NCI-H526 treated with DMSO at 0.1 percent for 48 hours (cell line): ENCODE data around the gene CADM4.
"Not testable (repeated sequence)": the region's sequence is repeated elsewhere in the genome, so short reads cannot be mapped to it uniquely, and the experiment has no call there.

Experiments
- DNase-seq: peaks from one replicate; lab custom pipeline; 2025; lab: John Stamatoyannopoulos, UW

The CADM4 gene, protein sequence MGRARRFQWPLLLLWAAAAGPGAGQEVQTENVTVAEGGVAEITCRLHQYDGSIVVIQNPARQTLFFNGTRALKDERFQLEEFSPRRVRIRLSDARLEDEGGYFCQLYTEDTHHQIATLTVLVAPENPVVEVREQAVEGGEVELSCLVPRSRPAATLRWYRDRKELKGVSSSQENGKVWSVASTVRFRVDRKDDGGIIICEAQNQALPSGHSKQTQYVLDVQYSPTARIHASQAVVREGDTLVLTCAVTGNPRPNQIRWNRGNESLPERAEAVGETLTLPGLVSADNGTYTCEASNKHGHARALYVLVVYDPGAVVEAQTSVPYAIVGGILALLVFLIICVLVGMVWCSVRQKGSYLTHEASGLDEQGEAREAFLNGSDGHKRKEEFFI

DNA sequence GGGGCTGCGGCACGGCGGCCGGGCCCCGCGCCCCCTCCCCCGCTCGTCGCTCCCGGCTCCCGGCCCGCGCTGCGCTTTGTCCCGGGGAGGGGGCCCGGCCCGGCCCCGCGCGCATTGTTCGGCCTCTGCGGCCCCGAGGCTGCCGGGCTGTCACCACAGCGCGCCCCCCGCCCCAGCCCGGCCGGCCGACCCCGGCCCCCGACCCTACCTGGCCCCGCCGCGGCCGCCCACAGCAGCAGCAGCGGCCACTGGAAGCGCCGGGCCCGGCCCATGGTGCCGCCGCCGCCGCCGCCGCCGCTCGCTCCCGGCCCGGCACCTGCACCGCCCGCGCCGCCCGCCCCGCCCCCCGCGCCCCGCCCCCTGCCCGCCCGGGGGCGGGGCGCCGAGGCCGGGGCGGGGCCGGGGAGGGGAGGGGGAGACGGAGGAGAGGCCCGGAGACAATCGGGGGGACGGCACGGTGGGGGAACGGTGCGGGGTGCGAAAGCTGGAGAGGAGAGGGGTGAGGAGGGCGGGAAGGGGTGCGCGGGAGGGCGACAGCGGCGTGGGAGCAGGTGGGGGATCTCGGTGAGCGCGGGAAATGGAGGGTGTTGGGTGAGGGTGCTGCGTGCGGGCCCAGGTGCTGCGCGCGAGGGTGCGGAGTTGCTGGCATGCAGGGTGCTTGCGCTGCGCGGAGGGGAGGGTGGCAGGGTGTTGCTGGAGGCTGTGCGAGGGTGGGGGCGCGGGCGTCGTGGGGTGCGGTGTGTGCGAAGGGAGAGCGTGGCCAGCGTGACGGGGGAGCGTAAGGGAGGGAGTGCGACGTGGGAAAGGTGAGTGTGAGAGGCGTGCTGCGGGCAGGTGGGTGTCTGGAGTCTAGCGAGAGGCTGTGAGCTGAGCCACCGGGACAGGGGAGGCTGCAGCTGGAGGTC lies at the start of gene CADM4:
Gene CADM4, minus strand, starts transcription at position 332 of the 905 bp plus-strand sequence. Its CDS starts 60 bp downstream, at position 272.
- DNase-seq: peak; percentile 55

DNA sequence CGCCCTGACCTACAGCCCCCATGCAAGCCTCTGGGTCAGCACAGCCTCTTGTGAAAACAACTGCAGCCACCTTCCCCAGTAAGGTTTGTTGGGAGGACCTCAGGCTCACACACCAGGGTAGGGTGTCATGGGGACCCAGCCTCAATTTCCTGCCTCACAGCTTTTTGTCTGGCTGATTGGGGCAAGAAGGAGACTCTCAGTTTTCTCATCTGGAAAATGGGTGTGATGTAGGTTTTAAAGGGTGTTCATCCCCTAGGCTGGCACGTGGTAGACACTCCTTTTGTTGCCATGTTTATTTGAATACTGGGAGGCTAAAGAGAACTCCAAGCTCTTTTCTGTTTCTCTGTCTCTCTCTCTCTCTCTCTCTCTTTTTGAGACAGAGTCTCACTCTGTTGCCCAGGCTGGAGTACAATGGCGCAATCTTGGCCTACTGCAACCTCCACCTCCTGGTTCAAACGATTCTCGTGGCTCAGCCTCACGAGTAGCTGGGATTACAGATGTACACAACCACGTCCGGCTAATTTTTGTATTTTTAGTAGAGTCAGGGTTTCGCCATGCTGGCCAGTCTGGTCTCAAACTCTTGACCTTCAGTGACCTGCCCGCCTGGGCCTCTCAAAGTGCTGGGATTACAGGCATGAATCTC lies 48.5 kb upstream of the CADM4 start:
- DNase-seq: no peak

DNA sequence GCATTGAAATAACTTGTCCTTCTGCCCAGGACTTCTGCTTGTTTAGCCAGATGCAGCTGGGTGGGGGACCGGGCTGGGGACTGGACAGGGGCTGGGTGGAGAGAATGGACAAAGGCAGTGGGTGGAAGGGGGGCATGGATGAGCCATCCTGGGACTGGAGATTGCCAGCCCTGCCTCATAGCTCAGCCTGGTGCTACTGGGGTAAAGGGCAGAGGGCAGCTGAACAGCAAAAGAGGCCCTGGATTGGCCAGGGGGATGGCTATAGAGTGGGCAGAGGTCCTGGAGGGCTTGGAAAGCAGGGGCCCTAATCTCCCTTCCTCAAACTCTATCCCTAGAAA lies 48.0 kb upstream of the CADM4 start:
- DNase-seq: no peak

DNA sequence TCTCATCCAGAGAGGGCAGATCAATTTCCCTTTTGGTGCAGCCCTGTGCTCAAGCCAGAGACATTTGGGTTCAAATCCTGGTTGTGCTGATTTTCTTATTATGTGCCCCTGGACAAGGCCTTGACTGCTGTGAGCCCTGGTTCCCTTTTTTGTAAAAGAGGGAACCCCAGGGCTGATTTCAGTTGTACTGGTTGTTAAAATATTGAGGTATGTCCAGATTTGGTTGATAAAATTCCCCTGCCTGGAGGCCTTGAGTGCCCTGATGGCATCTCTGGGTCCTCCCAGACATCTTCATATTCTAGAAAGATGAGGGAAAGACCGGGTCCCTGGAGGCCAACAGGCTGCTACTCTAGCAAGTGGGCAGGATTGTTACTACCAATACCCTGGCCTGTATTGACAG lies 44.7 kb upstream of the CADM4 start:
- DNase-seq: no peak

DNA sequence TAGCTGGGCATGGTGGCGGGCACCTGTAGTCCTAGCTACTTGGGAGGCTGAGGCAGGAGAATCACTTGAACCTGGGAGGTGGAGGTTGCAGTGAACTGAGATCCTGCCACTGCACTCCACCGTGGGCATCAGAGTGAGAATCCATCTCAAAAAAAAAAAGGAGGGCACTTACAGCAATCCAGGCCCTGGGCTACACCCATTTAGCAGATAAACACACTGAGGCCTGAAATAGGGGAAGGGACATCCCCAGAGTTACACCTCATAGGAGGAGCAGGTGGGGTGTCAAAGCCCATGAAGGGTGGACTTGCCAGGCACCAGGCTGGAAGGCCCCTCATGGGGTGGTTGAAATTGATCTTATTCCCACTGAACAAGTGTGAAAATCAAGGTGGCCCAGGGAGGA lies 44.3 kb upstream of the CADM4 start:
- no peak for DNase-seq

DNA sequence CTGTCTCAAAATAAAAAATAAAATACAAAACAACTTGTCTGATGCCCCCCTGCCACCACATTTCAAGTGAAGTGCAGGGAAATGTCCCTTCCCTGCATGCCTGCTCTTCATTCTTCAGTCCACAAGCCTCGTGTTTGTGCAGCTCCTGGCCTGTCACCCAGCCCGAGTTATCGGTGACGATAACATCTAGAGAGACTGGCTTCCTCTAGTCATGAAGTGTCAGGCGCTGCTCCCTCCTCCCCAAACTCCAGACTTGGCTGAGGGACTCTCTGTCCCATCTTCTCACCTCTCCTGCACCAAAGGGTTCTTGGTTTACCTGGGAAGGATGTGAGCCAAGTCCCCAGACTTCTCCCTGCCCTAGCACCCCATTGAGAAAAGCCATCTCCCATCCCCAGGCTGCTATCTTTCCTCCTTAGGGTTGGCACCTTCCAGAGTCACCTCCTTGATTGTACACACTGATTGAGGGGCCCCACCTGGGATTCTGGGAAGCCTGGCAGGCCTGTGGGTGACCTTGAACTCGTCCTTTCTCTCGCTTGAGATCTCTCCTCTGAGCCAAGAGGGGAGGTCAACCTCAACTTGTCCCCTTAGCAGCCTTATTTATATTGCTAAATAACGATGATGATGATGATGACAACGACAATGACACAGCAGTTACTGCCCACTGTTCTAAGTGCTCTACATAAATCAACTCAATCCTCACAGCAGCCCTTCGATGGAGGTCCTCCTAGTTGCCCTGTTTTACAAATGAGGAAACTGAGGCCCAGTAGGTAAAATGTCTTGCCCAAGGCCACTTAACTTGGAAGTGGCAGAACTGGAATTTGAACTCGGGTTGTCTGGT lies 43.4 kb upstream of the CADM4 start:
- no peak for DNase-seq

DNA sequence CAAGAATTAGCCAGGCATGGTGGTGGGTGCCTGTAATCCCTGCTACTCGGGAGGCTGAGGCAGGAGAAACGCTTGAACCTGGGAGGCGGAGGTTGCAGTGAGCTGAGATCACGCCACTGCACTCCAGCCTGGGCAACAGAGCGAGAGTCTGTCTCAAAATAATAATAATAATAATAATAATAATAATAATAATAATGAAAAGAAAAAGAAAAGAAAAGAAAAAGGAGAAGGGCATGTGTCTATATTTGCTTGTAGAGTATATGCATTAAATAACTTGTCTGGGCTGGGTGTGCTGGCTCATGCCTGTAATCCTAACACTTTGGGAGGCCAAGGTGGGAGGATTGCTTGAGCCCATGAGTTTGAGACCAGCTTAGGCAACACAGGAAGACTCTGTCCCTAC lies 42.6 kb upstream of the CADM4 start:
- DNase-seq: not testable (repeated sequence)

DNA sequence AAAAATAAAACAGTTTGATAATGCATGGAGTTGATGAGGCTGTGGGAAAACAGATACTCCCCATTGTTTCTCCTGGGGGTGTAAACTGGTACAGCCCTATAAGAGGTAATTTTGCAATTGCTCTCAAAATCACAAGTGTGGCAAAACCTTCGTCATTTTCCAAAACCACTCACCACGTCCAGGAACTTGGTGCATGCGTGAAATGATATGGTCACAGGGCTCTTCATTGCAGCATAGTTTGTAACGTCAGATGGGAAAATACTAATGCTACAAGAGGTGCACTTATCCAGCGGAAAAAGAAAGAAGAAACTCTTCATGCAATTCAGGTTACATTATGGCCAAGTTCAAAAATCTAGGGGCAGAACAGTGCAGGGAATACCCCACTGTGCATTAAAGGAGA lies 42.2 kb upstream of the CADM4 start:
- no peak for DNase-seq

DNA sequence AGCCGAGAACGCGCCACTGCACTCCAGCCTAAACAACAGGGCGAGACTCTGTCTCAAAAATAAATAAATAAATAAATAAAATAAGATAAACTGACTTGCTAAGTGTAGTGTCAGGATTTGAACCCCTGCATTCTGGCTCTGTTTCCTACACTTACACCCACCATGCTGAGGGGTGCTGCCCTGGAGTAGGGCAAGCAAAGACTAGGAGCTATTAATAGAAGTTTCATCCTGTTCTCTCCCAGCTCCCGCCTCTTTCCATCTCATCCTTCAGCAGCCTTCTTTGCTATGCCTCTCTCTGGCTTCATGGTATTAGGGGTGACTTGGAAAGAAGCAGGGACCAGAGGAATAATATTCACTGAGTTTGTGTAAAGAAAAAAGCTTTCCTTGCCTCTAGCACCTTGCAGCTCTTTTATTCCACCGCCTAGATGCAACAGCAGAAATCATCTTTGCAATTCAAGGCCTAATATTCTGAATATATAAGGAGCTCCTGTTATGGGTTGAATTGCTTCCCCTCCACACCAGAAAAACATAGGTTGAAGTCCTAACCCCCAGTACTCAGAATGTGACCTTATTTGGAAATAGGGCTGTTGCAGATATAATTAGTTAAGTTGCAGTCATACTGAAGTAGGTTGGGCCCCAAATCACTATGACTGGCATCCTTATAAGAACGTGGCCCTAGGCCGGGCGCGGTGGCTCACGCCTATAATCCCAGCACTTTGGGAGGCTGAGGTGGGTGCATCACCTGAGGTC lies 39.0 kb upstream of the CADM4 start:
- DNase-seq: no peak

DNA sequence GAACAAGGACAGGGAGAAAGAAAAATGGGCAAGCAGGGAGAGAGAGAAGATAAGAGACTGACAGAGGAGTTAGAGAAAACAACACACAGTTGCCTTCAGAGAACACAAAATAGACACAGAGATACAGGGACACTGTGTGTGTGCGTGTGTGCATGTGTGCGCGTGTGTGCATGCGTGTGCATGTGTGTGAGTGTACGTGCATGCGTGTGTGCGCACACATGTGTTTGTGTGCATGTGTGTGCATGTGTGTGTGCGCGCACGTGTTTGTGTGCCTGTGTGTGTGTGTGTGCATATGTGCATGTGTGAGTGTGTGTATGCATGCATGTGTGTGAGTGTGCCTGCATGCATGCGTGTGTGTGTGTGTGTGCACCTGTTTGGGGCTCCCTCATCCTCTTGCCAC lies 36.3 kb upstream of the CADM4 start:
- DNase-seq: no peak

DNA sequence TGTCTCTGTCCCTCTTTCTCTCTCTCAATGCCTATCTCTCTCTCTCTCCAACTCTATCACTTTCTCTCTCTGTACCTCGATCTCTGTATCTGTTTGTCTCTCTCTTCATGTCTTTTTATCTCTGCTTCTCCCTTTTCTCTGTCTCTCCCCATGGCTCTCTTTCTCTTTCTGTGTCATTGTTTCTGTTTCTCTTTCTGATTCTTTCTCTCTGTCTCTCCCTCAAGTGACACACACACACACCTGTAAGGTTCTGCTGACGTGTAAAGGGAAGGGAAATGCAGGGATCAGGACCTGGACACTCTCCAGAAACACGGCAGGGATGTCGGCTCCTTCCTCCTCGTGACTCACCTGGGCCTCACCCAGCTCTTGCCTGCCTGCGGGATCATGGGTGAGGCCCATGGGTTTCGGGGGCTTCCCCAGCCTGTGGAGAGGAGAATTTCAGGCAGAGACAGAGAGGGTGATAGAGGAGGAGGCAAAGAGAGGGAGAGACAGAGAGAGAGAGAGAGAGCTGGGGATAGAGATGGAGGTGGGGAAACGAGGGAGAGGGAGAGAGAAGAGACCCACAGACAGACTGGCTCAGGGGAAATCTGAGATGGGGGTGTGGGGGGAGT lies 35.7 kb upstream of the CADM4 start:
- no peak for DNase-seq

DNA sequence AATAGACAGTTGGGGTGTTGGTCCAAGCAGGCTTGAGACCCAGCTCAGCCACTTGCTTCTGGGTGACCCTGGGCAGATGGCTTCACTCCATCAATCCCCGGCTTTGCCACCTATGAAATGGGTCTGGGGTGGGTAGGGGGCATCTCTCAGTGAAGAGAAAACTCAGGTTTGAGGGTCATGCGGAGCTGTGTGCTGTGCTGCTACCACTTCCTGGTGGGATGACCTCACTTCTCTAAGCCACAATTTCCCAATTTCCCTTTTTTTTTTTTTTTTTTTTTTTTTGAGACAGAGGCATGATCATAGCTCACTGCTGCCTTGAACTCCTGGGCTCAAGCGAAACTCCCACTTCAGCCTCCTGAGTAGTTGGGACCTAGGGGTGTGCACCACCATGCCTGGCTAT lies 34.9 kb upstream of the CADM4 start:
- no peak for DNase-seq

DNA sequence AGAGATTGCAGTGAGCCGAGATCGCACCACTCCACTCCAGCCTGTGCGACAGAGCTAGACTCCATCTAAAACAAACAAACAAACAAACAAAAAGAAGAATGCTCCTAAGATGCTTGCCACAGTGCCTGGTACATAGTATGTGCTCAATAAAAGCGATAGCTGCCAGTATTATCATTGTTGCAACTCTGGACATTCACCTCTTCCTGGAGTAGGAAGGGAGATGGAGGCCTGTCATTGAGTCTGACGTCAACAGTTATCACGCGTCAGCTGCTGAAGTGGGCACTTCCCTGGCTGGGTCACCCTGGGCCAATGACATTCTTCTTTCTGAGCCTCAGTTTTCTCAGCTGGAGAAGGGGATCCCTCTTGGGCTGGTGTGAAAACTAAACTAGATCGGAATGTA lies 34.5 kb upstream of the CADM4 start:
- DNase-seq: no peak

DNA sequence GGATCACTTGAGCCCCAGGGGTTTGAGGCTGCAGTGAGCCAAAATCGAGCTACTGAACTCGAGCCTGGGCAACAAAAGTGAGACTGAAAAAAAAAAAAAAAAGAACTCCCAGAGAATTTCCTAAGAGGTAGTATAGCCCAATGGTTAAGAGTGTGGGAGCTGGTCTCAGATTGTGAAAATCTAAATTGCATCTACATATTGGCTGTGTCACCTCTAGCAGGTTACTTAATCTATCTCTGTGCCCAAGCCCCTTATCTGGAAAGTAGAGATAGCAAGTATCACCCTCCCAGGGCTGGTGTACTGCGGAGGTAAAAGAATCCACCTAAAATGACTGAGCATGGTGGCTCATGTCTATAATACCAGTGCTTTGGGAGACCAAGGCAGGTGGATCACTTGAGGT lies 34.0 kb upstream of the CADM4 start:
- DNase-seq: no peak

DNA sequence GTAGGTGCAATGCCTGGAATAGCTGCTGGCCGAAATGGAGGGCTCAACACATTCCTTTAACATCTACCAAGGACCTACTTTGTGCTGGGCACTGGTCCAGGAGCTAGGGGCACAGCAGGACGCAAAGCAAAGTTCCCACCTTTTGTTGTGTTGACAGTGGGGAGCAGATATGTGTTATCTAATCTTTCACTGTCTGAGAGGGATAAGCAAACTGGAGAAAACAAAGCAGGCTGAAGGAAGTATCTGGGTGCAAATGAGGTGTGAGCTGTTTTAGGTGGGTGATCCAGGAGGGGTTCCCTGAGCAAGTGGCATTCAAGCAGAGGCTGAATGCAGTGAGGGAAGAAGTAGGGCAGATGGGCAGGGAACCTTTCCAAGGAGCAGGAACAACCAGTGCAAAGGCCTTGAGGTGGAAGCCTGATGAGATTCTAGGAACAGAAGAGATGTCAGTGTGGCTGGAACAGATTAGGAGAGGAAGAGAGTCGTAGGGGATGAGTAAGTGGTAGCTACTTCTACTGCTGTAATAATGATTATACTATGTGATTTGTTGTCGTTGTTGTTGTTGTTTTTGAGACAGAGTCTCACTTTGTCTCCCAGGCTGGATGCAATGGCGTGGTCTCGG lies 32.5 kb upstream of the CADM4 start:
- no peak for DNase-seq

DNA sequence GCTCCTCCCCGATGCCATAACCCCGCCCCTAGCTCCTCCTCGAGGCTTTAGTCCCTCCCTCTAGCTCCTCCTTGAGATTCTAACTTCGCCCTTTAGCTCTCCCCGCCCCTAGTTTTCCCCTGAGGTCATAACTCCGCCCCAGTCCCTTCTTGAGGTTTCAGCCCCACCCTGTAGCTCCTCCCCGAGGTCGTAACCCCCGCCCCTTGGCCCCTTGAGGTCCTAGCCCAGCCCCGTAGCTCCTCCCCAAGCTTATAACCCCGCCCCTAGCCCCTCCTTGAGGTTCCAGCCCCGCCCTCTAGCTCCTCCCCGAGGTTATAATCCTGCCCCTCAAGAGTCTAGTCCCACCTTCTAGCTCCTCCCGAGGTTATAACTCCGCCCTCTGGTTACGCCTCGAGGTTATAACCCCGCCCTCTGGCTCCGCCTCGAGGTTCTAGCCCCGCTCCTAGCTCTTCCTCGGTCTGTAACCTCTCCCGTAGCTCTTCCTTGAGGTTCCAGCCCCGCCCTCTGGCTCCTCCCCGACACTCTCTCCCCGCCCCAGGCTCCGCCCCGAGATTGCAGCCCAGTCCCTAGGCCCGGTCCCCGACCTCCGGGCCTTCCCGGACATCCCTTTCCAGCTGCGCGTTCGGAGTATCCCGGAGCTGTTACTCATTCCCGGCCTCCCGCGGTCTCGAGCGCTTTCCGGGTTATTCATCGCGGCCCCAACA lies 28.9 kb upstream of the CADM4 start:
- DNase-seq: peak; percentile 98

DNA sequence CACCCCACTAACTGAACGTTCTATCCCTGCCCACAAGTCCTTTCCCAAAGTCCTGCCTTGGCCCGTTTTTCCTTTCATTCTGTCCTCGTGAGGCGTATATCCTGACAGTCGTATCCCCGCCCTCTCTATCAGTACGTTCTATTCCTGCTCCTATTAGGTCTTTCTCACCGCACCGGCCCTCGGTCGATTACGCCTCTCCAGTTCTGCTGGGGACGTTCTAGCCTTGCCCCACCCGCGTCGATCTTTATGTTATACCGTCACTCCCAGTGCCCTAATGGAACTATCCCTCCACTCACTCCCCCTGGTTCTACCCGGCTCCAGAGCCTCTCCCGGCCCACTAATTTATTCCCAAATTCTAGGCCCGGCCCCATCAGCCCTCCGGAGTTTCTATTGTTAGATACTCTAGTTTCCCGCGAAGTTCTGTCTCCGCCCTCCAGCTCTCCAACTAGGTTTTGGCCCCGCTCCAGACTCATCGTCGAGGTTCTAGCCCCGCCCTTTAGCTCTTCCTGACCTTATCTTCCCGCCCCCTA lies 28.3 kb upstream of the CADM4 start:
- no peak for DNase-seq

DNA sequence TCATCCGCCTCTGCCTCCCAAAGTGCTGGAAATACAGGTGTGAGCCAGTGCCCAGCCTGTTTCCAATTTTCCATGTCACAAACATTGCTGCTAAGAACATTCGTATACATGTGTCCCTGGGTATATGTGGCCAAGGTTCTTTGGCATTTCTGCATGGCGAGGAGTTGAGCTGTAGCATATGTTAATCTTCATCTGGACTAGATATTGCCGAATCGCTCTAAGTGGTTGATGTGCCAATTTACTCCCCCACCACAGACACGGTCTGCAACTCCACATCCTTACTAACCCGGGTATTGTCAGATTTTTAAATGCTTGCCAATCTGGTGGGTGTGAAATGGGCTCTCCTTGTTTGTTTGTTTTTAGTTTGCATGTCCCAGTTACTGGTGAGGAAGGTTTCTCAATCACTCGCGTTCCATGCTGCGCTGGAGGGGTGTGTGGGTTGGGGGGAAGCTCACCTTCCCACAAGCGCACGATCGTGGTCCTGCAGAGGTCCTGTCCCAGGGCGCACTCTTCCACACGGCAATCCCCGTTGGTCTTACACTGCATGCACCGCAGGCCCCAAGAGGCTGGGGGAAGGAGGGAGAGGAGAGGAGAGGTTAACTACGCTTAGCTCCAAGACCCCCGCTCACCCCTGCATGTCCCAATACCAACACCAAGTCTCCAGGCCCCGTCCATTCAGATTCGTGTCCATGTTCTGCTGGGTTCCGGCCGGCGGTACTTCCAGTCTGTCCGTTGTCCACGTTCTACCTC lies 27.7 kb upstream of the CADM4 start:
- no peak for DNase-seq

DNA sequence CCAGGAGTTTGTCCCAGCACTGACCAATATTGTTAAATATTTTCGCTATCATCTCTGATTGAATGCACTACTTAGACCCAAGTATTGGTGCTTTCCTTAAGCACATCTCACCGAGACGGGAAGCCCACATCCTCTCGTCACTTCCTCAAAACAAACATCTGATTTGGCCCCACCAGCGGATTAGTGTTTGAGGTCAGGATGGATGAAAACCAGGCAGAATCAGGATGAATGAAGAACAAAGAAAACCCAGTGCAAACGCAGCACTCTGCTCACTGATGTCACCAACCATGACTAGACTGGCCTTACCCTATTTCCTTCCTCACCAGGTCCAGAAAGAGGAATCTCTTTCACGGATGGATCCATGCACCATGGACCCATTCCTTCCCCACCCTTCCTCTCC lies 24.4 kb upstream of the CADM4 start:
- DNase-seq: no peak
